K562 (cell line): ENCODE data around the gene GRHPR. TPM values are rescaled to one million over a fixed set of nuclear protein-coding genes. Genes with fewer than 3 reads are reported as not detected.

Source experiments
- CREBBP ChIP-seq: IDR thresholded peaks from one replicate; pipeline ENCODE4 v1.6.1; 2012; ENCODE audit warnings: low read depth, mild to moderate bottlenecking, control low read depth, inconsistent platforms, low read length
- E4F1 ChIP-seq: fragments of 250-450 bp; sonication (Bioruptor Pico); IDR thresholded peaks from 2 replicates; pipeline ENCODE4 v1.5.0; 2021; ENCODE audit warnings: mild to moderate bottlenecking, borderline replicate concordance
- FOXP1 ChIP-seq: sonication (generic); formaldehyde crosslinking; IDR thresholded peaks from 2 replicates; pipeline ENCODE4 v1.8.0; 2022; ENCODE audit warnings: mild to moderate bottlenecking, missing genetic modification reagents
- GTF2A2 ChIP-seq: IDR thresholded peaks from 2 replicates; pipeline ENCODE4 v1.6.1; 2016; ENCODE audit warnings: mild to moderate bottlenecking, missing genetic modification characterization, missing compliant biosample characterization
- HOXB6 ChIP-seq: fragments of 250-450 bp; sonication (Bioruptor Pico); IDR thresholded peaks from 2 replicates; pipeline ENCODE4 v1.5.1; 2022; ENCODE audit warnings: mild to moderate bottlenecking, borderline replicate concordance
- NFIX ChIP-seq: fragments of 250-450 bp; sonication (Bioruptor Pico); IDR thresholded peaks from 2 replicates; pipeline ENCODE4 v1.4.0; 2020; ENCODE audit warnings: low read depth, mild to moderate bottlenecking, moderate library complexity
- POLR2AphosphoS2 ChIP-seq: IDR thresholded peaks from 2 replicates; pipeline ENCODE4 v1.6.1; 2012; ENCODE audit warnings: low read length, improper control_type of control experiment
- POLR2H ChIP-seq: IDR thresholded peaks from 2 replicates; pipeline ENCODE4 v1.6.1; 2016; ENCODE audit warnings: missing genetic modification characterization, low read depth, mild to moderate bottlenecking, control low read depth, missing compliant biosample characterization, moderate library complexity
- PRMT5 ChIP-seq: sonication (generic); formaldehyde crosslinking; IDR thresholded peaks from 2 replicates; pipeline ENCODE4 v1.5.0; 2020; ENCODE audit warnings: missing genetic modification reagents
- RERE ChIP-seq: sonication (generic); formaldehyde crosslinking; IDR thresholded peaks from 2 replicates; pipeline ENCODE4 v1.8.0; 2023; ENCODE audit warnings: missing genetic modification reagents, mild to moderate bottlenecking, borderline replicate concordance
- TCF7 ChIP-seq: sonication (generic); IDR thresholded peaks from 2 replicates; pipeline ENCODE4 v1.6.1; 2016; ENCODE audit warnings: antibody characterized with exemption, borderline replicate concordance
- TRIM28 ChIP-seq: fragments of 450-650 bp; IDR thresholded peaks from 2 replicates; pipeline ENCODE4 v1.6.1; 2017
- U2AF1 ChIP-seq: fragments of 200-400 bp; formaldehyde crosslinking; optimal IDR thresholded peaks from 2 replicates; pipeline ENCODE3; 2017; ENCODE audit warnings: mild to moderate bottlenecking, low read depth, low read length, moderate library complexity
- ZFP30 ChIP-seq: fragments of 250-450 bp; sonication (Bioruptor Pico); IDR thresholded peaks from 2 replicates; pipeline ENCODE4 v1.8.0; 2022; ENCODE audit warnings: moderate library complexity, mild to moderate bottlenecking, inconsistent platforms, borderline replicate concordance
- ZNF316 ChIP-seq: fragments of 450-650 bp; IDR thresholded peaks from 2 replicates; pipeline ENCODE4 v1.6.1; 2016
- ZNF696 ChIP-seq: fragments of 250-450 bp; sonication (Bioruptor Pico); conservative IDR thresholded peaks from 2 replicates; pipeline ENCODE4 v1.4.0; 2020; ENCODE audit warnings: mild to moderate bottlenecking, moderate library complexity
- polyA plus RNA-seq, 8 experiments: library from polyadenylated mRNA; depleted of rRNA in 4 of 8; stranded (reverse) in 5 of 8; unstranded in 3 of 8; fragments of >200 nt; fragmentation: Nextera tagmentation in 2 of 8; fragmentation: Illumina TruSeq in 1 of 8; extraction: Ambion mirVana in 2 of 8; extraction: Trizol in 1 of 8; gene quantifications; 2 replicates each; pipeline versions ENCODE4 v1.2.1 to v1.2.3, GENCODE V29; 2011 to 2014; ENCODE audit warnings: inconsistent platforms in 1 of 8, missing spikeins in 1 of 8
- total RNA-seq, 7 experiments: library from RNA; depleted of rRNA in 6 of 7; stranded (reverse); fragments of >200 nt in 6 of 7; fragmentation: Illumina TruSeq in 2 of 7; extraction: Trizol in 2 of 7; gene quantifications; 2 replicates each; pipeline versions ENCODE4 v1.2.1 to v1.2.3, GENCODE V29; 2011 to 2021; ENCODE audit warnings: low replicate concordance in 1 of 7
- TF ChIP-seq, protein P1 (sequence below): IDR thresholded peaks from 2 replicates; pipeline ENCODE4 v1.6.1; 2016; ENCODE audit warnings: missing genetic modification characterization, missing compliant biosample characterization
- TF ChIP-seq, protein P2 (sequence below): fragments of 250-450 bp; sonication (Bioruptor Pico); IDR thresholded peaks from 2 replicates; pipeline ENCODE4 v1.4.0; 2020; ENCODE audit warnings: borderline replicate concordance

The GRHPR gene
- total and polyA plus RNA-seq, 9 of the 15 experiments (the other 6 are each of a cell fraction or from before 2014, with no cell fraction given) = 38.9 to 144 (median 120) TPM

- TF ChIP-seq, protein P1, sequence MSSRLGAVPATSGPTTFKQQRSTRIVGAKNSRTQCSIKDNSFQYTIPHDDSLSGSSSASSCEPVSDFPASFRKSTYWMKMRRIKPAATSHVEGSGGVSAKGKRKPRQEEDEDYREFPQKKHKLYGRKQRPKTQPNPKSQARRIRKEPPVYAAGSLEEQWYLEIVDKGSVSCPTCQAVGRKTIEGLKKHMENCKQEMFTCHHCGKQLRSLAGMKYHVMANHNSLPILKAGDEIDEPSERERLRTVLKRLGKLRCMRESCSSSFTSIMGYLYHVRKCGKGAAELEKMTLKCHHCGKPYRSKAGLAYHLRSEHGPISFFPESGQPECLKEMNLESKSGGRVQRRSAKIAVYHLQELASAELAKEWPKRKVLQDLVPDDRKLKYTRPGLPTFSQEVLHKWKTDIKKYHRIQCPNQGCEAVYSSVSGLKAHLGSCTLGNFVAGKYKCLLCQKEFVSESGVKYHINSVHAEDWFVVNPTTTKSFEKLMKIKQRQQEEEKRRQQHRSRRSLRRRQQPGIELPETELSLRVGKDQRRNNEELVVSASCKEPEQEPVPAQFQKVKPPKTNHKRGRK = no peak
- TF ChIP-seq POLR2H (no peak), HOXB6 (CRISPR knock-in tag) (no peak), NFIX (no peak), ZNF316 (no peak), GTF2A2 (tag) (no peak), E4F1 (CRISPR knock-in tag) (no peak), PRMT5 (no peak), POLR2AphosphoS2 (no peak), U2AF1 (no peak), FOXP1 (CRISPR knock-in tag) (no peak), ZFP30 (no peak), RERE (no peak), TCF7 (no peak), TRIM28 (no peak), CREBBP (no peak), ZNF696 (CRISPR knock-in tag) (no peak)
- TF ChIP-seq, protein P2, sequence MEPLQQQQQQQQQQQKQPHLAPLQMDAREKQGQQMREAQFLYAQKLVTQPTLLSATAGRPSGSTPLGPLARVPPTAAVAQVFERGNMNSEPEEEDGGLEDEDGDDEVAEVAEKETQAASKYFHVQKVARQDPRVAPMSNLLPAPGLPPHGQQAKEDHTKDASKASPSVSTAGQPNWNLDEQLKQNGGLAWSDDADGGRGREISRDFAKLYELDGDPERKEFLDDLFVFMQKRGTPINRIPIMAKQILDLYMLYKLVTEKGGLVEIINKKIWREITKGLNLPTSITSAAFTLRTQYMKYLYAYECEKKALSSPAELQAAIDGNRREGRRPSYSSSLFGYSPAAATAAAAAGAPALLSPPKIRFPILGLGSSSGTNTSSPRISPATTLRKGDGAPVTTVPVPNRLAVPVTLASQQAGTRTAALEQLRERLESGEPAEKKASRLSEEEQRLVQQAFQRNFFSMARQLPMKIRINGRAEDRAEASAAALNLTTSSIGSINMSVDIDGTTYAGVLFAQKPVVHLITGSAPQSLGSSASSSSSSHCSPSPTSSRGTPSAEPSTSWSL (CRISPR knock-in tag) = no peak
Observed at GRCh38 chr9:37466037-37466709, 43.7 kb downstream of the GRHPR start (continued).
